Embryonic facial prominence (tissue), 1 donor: ENCODE data around the gene CPPED1.
"Not testable (repeated sequence)": the region's sequence is repeated elsewhere in the genome, so short reads cannot be mapped to it uniquely, and the experiment has no call there.

Source experiments
- DNase-seq: peaks from one replicate; pipeline ENCODE4 v3.0.0-alpha.2; 2016; ENCODE audit errors: extremely low spot score

Gene CPPED1, protein sequence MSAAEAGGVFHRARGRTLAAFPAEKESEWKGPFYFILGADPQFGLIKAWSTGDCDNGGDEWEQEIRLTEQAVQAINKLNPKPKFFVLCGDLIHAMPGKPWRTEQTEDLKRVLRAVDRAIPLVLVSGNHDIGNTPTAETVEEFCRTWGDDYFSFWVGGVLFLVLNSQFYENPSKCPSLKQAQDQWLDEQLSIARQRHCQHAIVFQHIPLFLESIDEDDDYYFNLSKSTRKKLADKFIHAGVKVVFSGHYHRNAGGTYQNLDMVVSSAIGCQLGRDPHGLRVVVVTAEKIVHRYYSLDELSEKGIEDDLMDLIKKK

DNA sequence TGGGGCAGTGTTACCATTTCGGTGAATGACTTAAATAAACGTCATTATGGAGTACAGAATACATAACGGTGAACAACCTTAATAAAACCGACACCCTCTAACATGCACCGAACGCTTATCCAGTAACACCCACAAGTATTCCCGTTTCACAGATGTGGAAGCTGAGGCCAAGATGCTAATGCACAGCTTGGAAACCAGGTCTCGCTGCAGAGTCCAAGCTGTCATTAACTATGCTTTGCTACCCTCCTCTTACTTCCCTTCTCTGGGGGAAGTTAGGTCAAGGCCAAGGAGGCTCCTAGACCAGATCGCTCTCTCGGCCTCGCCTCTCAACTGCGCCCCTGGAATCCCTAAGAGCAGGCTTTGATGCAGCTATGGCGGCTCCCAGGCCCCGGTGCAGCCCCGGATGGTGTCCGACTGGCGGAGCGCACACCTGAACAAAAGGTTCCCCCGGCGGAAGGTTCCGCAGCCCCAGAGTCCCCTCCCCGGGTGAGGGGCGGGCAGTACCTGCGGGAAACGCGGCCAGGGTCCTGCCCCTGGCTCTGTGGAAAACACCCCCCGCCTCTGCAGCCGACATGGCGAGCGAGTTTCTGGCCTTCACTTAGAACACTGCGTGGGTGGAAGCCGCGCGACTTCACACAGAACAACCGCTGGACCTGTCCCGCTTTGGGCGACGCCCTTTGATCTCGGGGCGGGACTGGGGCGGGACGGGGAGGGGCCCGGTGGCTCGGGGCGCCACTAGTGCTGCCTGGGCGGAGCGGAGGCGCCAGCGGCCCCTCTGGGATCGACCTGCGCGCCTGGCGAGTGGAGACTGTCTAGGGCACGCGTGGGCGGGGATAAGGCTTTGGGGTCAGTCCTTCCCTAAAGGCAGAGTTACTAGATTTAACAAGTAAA is at the start of gene CPPED1:
CPPED1 (minus strand) TSS at position 685 of the 891 bp plus-strand sequence; CDS start at position 574, 111 bp downstream.
- peak; percentile 85 for DNase-seq

DNA sequence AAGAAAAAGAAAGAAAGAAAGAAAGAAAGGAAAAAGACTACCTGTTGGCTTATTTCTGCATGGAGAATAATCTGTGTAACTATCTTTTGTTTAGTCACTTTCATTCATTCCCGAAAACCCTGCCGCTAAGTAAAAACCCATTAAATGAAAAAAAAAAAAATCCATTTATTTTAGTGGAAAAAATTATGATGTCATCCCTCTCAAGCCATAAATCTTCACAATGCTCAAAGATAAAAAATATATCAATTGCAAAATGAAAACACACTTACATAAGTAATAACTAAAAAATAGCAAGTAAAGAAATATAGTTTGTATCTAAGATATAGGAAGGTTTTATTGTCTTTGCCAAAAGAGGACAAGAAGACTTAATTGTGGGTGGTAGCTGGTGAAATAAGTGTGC is 46.5 kb upstream of the CPPED1 start:
- no peak for DNase-seq

DNA sequence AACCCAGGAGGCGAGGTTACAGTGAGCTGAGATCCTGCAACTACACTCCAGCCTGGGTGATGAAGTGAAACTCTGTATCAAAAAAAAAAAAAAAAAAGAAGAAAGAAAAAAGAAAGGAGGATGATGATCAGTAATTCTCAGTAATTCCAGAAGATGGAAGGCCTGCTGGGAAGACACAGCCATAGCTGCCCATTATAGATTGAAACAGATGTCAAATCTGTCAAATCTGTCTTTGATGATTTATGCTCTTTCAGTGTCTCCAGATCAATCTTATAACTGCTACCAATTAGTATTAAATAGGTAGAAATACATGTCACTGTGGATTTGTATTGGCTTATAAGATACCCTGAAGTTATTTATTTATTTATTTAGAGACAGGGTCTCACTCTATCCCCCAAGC is 42.9 kb upstream of the CPPED1 start:
- no peak for DNase-seq

DNA sequence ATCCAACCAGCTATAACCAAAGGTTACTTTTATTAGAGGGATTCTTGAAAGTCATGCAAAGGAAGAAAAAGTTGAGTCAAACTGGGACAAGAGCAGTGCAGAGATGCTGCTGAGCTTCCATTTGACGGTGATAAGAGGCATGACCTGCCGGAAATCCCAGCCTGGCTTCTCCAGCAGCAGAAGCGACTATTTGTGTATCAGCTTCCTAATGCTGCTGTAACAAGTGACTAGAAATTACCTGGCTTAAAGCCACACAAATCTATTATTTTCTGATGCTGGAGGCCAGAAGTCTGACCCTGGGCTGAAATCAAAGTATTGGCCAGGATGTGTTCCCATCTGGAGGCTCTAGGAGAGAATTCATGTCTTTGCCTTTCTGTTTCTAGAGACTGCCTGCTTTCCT is 41.6 kb upstream of the CPPED1 start:
- DNase-seq, result no peak

DNA sequence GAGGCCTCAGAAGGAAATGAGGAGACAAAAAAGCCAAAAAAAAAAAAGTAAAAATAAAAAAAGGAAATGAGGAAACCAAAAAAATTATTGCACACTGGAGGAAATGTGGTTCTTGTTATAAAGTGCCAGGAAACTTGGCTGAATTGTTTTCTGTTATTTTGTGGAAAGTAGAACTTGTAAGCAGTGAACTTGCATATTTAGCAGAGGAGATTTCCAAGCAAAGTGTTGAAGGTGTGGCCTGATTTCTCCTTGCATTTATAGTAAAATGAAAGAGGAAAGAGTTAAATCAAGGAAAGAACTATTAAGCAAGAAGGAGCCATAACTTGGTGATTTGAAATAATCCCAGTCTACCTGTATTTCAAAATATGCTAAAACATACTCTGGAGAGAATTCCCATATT is 34.1 kb upstream of the CPPED1 start:
- DNase-seq, result no peak

DNA sequence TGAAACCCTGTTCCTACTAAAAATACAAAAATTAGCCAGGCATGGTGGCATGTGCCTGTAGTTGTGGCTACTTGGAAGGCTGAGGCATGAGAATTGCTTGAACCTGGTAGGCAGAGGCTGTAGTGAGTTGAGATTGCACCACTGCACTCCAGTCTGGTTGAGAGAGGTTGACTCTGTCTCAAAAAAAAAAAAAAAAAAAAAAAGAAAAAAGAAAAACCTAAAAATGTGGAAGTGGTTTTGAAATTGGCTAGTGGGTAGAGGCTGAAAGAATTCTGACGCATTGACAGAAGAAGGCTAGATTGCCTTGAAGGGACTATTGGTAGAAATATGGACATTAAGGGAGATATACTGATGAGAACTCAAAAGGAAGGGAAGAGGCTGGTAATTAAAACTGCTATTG is 33.6 kb upstream of the CPPED1 start:
- no peak for DNase-seq

DNA sequence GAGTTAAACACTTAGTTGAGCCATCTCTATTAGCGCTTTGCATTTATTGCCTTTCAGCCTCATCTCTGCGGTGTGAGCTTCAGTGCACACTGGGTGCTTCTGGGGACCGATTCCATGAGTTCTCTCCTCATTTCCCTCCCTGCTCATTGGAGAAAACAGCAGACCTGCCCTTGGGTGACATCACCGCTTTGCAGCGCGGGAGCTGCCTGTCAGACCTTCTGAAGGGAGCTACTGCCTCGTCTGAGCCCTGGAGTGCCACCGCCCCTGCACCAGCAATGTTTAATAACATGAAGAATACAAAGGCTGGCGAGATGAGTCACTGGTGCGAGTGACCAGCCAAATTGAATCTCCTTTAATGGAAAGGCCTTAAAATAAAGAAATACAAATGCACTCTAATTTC is 30.2 kb upstream of the CPPED1 start:
- DNase-seq, result no peak

DNA sequence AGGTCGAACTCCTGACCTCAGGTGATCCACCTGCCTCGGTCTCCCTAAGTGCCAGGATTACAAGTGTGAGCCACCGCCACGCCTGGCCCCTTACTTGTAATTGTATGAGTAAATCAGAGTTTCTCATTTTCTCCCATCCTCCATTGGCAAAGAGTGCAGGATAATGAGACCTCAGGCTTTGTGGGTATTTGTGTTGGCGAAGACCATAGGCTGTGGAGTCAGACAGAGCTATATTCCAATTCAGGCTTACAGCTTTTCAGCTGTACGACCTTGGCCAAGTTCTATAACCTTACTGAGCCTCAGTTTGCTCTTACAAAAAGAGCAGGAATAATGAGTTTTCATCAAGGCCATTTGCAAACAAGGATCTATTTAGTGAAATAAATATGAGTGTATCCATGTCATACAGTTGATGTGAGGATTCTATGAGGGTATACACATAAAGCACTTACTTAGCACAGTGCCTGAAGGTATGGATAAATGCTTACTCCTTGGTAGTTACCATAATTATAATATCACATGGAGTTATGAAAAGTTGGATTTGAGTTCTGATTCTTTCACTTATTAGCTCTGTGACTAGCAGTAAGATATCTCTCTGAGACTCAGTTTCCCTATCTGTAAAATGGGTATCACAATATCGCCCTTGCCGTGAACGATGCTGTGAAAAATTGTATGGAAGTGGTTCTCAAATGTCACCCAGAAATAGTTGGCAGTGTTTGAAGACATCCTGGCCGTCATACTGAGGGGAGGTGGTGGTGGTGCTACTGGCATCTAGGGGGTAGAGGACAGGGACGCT is 25.6 kb upstream of the CPPED1 start:
- DNase-seq, result no peak

DNA sequence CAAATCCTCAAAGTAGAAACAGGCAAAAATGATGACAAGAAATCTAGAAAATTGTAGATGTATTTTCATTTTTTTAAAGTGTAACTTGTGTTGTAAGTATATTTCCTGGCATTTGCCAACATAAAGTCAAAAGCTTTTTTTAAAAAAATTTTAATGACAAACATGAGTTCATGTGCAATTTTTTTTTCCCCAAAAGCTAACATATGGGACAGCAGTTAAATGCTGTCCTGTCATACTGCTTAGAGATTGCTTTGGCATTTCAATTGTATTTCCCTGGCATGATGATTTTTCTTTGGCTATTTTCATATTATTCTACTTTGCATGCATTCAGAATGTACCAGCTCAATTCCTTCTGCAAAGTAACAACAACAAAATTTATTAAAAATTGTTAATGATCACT is 24.5 kb upstream of the CPPED1 start:
- no peak for DNase-seq

DNA sequence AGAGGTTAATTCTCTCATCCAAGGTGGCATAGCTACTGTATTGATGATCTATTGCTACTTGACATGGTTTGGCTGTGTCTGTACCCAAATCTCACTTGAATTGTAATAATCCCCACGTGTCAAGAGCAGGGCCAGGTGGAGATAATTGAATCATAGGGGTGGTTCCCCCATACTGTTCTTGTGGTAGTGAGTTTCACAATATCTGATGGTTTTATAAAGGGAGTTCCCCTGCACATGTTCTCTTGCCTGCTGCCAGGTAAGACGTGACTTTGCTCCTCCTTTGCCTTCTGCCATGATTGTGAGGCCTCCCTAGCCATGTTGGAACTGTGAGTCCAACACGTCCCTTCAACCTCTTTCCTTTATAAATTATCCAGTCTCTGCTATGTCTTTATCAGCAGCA is 22.9 kb upstream of the CPPED1 start:
- no peak for DNase-seq

DNA sequence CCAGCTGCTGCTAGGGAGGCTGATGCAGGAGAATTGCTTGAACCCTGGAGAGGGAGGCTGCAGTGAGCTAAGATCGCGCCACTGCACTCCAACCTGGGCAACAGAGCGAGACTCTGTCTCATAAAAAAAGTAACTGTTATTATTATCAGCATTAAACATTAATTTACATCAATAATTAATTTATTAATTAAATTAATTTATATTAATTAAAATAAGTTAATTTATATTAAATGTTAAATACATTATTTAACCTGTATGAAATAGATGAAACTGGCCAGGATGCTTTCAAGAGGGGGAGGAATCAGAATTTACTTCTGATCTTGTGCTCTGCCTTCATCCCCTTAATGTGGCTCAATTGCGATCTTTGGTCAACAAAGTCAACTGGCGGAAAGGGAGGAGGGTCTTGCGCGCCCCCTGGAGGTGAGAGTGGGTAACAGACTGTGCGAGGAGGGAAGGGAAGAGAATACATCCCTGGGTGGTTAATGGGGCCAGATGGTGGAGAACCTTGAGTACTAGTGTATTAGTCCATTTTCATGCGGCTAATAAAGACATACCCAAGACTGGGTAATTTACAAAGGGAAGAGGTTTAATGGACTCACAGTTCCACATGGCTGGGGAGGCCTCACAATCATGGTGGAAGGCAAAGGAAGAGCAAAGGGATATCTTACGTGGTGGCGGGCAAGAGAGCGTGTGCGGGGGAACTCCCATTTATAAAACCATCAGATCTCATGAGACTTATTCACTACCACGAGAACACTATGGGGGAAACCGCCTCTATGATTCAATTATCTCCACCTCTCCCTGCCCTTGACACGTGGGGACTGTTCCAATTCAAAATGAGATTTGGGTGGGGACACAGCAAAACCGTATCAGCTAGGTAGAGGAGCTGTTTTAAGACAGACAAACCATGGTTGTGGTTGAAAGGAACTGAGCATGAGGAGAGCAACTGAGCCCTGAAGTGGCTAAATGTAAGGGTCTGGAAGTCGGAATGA is 15.7 kb upstream of the CPPED1 start:
- DNase-seq, result no peak

DNA sequence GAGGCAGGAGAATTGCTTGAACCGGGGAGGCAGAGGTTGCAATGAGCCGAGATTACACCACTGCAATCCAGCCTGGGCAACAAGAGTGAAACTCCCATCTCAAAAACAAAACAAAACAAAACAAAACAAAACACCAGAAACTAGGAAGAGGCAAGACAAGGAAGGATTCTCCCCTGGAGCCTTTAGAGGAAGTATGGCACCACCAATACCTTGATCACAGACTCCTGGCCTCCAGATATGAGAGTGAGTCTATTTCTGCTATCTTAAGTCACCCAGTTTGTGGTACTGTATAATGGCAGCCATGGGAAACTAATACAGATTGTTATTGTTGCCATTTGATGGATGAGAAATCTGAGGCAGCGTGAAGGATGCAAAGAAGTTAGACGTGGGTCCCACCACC is 14.6 kb upstream of the CPPED1 start:
- DNase-seq, result no peak

DNA sequence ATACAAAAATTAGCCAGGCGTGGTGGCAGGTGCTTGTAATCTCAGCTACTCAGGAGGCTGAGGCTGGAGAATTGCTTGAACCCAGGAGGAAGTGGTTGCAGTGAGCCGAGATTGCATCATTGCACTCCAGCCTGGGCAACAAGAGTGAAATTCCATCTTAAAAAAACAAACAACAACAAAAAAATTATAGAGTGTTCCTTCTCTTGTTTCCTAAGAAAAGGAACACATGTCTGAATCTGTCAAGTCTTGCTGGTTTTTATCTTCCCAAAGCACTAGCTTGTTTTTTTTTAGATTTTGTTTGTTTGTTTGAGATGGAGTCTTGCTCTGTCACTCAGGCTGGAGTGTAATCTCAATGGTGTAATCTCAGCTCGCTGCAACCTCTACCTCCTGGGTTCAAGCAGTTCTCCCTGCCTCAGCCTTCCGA is 13.1 kb upstream of the CPPED1 start:
- not testable (repeated sequence) for DNase-seq

DNA sequence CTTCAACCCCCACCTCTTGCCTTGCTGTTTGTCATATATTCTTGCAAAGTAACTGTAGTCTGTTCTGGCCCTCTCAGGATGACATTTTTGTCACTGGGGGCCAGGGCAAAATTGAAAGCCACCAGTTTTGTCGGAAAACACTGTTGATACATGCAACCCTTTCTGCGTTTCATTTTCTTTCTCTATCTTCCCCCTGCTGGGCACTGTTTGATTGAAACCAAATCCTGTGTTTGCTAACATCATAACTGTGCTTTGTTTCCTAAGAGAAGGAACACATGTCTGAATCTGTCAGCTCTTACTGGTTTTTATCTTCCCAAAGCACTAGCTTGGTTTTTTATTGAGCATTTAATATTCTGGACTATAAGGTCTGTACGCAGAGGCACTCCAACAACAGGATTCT is 11.7 kb upstream of the CPPED1 start:
- no peak for DNase-seq

DNA sequence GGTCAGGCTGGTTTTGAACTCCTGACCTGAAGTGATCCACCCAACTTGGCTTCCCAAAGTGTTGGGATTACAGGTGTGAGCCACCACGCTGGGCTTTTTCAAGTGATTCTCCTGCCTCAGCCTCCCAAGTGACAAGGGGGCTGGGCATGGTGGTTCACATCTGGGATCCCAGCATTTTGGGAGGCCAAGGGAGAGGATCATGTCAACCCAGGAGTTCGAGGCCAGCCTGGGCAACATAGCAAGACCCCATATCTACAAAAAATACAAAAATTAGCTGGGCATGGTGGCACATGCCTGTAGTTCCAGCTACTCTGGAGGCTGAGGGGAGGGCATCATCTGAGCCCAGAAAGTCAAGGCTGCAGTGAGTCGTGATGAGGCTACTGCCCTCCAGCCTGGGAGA is 10.0 kb upstream of the CPPED1 start:
- DNase-seq, result not testable (repeated sequence)

DNA sequence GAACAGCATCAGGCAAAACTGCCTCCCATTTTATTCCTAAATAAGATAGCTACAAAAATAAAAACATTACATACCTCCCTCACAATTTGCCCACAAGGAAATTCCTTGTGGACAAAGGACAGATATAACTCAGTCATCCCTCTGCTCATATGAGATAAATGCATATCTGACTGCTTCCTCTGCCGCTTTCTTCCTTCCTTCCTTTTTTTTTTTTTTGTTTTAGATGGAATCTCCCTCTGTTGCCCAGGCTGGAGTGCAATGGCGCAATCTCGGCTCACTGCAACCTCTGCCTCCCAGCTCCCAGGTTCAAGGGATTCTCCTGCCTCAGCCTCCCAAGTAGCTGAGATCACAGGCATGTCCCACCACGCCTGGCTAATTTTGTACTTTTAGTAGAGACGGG is 9.6 kb upstream of the CPPED1 start:
- not testable (repeated sequence) for DNase-seq

DNA sequence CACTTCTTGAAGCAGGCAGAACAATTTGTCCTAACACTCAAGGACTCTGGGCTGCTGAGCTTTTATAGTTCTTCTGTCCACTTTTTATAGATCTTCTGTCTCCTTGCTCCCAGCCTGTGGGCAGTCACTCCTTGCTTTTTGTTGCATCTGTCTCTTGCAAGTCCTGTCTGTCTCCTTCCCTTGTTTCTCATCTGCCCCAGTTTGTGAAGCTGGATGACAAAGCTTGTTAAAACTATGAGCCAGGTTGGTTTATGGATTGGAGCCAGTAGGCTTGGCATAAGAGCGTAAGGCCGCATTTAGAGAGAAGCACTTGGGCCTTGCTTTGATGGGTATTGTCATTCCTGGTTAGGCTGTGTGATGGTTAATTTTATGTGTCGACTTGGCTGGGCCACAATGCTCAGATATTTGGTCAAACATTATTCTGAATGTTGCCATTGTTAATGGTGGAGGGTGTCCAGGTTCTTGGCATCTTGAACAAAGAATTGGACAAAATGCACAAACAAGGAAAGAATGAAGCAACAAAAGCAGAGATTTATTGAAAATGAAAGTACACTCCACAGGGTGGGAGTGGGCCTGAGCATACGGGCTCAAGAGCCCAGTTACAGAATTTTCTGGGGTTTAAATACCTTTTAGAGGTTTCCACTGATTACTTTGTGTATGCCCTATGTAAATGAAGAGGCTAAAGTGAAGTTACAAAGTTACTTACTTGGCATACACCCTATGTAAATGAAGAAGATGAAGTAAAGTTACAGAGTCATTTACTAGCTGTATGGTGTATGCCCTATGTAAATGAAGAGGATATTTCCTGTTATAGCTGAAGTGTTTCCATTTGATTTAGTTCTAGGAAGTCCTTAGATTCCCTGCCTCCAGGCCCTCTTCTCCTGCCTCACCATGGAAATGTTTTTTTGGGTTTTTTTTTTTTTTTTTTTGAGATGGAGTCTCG is 8.0 kb upstream of the CPPED1 start:
- no peak for DNase-seq

DNA sequence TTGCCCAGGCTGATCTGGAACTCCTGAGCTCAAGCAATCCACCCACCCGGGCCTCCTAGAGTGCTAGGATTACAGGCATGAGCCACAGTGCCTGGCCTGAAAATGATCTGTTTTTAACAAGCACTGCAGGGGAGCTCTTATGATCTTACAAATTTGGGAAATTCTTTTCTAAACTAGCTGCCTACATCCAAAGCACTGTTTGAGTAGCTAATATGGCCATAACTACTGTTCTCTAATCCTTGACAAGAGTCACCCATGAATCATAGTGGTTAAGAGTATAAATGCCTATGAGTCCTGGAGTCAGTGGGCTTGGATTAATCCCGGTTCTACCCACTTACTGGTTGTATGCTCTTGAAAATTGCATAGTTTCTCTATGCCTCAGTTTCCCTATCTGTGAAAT is 1.4 kb upstream of the CPPED1 start:
- DNase-seq, result no peak

DNA sequence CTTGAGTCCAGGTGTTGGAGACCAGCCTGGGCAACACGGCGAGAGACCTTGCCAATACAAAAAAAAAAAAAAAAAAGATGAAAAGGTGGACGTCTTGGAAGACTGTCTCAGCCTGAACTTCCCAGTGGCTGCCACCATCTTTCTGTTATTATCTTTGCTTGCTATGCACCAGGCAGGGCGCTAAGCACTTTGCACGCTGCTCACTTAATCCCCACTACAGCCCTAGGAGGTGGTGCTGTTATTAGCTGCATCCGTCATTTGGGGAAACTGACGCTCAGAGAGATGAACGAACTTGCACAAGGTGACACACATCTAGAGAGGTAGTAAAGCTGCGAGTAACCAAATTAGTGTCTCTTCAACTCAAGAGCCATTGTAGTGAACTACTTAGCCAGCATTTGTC is 708 bp upstream of the CPPED1 start:
- no peak for DNase-seq

DNA sequence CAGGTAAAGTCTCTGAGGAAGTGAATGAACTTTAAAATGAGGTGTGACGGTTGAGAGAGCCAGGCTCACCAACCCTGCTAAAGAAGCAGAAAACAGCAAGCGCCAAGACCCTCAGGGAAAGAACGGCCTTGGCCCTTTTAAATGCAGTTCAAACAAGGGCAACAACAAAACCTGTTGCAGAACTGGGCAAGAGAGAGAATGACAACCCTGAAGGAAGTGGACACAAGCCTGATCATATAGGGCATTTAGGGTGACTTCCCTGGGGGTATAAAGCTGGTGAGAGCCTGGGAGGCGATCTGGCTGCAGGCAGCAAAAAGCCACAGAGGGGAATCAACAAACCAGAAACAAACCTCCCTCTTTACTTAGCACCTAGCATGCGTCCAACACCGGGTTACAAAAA is 1.0 kb downstream of the CPPED1 start:
- DNase-seq, result no peak
